Measurements from ENCODE around the gene TRIML1.
"Not testable (repeated sequence)": the region's sequence is repeated elsewhere in the genome, so short reads cannot be mapped to it uniquely, and the experiment has no call there.

TRIML1 gene

DNA sequence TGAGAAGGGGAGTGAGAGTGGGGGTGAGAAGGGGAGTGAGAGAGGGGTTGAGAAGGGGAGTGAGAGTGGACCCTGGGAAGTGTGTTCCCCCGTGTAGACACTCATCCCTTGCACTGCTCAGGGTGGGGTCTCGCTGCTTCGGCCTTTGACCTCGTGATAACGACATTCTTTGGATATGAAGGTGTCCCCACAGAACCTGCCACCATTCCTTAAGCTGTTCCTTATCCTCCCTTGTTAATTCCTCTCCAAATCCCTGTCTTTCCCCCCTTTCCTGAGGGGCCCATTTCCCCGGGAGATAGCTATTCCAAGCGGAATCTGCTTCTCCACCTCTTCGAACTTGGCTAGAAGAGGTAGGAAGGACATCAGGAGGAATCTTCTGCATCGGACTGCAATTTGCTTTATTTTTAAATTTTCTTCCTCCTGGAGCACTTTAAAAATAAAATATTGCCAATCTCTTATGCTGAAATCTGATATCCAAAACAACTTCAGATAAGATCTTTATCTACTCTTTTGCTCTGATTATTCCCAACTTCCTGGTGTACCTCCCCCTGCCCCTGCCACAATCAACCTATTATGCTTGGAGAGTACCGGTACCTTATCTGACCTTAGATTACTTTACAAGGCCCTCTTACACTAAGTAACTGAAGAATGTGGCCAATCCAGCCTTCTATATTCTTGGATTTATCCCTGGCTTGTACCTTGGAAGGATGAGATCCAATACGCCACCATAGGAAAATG, 15.6 kb downstream of the TRIML1 start:
- no peak for DNase-seq

DNA sequence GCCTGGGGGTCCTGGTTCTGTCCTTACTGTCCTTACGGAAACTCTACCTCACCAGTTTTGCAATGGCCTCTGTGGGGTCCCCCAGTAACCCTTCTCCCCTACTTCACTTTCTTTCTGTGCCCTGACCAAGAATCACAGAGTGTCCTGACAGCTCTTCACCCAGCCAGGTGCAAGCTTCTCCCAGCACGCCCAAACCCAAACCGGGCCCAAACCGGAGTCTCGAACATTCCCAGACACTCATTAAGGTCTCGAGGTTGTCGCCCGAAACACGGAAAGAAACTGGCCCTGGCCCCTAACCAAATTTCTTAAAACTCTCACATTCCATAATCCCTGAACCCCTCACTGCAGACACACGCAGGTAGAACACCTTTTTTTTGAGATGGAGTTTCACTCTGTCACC, 19.1 kb downstream of the TRIML1 start:
- no peak for DNase-seq

DNA sequence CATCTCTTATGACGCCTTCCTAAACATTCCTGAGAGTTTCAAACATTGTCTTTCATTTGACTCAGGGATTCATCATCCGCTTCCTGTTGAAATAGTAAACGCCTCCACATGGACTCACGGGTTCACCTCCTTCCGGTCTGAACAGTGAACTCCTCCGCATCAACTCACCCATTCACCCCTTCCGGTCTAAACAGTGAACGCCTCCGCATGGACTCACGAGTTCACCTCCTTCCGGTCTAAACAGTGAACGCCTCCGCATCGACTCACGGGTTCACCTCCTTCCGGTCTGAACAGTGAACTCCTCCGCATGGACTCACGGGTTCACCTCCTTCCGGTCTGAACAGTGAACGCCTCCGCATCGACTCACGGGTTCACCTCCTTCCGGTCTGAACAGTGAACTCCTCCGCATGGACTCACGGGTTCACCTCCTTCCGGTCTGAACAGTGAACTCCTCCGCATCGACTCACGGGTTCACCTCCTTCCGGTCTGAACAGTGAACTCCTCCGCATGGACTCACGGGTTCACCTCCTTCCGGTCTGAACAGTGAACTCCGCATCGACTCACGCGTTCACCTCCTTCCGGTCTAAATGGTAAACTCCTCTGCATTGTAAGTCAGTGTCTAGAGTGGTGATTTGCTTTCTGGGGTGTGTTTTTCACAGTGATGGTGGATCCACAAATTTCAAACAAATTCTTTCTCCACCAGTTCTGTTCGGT, 20.4 kb downstream of the TRIML1 start:
- not testable (repeated sequence) for DNase-seq

DNA sequence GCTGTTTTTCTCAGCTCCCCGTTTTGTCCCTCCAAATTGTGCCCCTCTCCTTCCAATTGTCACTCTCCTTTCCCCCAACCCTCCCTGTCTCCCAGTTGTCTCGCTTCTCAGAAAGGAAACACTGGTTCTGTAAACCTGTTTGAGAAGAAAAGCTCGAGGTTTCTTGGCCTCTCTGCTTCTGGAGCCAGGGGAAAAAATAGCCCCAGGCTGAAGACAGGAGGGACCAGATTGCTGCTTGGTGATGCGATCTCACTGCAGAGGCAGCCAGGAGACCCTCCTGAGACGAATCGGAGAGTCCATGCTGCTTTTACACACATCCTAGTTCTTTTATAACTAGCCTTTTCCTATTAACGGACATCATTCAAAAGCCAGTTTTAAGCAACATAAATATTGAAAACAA, 21.2 kb downstream of the TRIML1 start:
- DNase-seq: no peak

DNA sequence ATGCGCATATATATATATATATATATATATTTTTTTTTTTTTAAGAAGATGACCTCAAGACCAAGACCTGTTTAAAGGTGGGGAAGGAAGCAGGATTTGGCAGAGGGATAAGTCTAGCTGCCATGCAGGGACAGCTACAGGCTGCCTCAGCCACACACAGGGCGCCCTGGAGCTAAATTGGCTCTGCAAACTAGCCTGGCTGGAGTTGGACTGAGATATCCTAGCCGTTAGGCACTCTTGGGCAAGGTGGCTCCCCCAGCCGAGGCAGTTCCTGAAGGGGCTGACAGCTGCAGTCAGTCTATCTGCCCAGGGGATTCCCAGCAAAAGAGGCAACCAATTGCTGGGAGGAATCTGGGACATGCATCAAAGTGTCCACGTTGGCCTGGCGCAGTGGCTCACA, 21.9 kb downstream of the TRIML1 start:
- no peak for DNase-seq

DNA sequence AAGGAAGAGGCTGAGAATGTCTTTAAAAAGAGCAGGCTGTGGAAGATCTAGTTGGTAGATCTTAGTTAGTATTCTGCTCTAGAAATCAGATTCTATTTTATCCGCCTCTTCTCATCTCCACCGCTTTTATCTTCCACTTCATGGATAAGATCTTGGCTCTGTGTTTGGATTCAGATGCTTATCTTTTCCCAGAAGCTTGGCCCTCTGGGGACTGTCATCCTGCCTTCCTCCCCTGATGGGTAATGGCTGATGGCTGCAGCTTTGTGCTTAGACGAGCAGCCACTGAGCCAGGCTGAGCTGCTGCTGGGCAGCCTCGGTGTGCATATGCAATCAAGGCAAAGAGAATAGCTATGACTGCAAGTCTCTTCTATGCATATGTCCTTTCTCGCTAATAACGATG, 23.5 kb downstream of the TRIML1 start:
- no peak for DNase-seq

DNA sequence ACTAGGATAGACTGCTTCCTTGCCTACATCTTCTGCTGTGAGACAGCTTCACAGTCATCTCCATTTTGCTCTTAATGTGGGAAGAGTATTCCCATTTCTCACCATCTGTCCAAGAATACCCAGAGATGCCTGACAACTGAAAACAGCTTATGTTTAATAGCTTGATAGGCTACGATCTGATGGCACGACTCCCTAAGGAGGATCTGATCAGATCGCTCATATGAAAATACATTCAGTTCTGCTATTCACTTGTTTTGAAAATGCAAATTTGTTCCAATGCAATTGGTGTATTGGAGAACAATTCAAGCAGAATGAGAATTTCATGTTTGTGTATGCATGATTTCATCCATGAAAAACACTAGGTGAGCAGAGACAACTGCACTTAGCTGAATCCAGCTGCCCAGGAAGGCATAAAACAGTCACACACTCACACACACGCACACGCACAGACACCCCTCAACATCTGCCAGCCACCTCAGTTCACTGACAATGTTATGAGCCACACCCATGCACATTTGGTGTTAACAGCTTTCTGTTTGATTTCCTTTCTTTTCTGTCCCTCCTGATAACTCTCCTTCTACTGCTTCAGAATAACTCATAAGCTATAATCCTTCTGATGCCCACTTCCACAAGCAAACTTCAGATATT, 29.6 kb downstream of the TRIML1 start:
- no peak for DNase-seq

DNA sequence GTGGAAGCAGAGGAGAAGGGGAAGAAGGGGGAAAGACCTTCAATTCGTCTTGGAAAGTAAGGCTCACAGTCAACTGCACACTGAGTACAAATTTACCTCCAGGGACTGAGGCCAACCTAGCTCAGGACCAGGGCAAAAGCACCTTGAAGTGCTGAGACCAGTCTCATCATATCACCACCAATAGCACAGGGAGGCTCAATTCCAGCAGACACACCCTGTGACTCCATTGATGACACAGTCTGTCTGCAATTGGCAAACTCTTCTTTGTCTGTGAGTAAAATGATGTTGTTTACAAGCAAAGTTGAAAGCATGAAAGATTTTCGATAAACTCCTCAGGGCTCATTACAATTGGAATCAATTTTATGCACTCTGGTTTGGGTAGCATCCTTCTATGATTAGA, 32.3 kb downstream of the TRIML1 start:
- no peak for DNase-seq

DNA sequence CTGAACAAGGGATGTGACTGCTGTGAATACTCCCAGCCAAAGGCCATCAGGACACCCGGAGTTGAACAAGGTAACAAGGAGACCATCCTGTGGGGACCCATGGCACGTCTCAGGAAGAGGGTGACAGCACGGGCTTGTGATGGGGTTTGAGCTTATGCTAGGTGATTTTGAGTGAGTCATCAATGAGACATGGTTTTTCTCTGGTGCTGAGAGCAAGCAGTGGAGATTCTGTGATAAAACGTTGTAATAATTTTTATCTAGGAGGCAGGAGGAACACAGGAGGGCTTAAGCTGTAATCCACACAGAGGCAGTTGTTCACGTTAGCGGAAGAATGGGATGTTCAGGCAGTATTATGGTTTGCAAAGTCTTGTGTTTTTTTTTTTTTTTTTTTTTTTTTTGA, 36.0 kb downstream of the TRIML1 start:
- no peak for DNase-seq

DNA sequence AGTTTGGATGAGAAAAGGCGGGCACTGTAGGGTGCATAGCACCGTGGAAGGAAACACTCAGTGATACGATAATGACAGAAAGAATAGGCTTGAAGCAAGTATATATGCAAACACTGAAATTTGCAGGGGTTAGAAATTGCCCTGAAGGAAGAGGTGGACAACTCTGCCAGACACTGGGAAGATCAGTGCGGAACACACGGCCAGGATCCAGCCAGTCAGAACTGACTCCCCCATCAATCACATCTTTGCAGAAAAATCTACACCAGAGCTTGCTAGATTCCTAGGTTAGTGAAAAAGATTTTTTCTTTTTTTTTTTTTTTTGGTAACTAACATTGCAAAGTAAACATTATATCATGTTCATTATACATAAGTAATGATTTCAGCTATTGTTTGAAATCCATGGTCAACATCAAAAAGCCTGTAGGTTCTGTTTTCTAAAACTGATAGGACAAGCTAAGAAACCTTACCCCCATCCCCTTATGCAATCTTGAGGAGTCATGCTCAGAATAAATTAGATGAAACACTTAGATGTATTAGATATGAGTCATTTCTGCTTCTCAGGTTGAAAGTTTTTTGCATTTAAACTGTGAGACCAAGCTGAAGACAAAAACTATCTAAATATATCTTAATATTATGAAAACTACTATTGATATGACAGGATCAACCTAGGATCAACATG, 38.9 kb downstream of the TRIML1 start:
- DNase-seq: no peak

DNA sequence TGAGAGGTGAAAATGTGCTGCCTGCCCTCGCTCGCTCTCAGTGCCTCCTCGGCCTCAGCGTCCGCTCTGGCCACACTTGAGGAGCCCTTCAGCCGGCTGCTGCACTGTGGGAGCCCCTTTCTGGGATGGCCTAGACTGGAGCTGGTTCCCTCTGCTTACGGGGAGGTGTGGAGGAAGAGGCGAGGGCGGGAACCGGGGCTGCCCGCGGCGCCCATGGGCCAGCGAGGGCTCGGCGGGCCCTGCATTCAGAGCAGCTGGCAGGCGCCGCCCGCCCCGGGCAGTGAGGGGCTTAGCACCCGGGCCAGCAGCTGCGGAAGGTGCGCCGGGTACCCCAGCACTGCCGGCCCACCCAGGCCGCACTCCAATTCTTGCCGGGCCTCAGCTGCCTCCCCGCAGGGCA, 39.6 kb downstream of the TRIML1 start:
- DNase-seq: no peak

DNA sequence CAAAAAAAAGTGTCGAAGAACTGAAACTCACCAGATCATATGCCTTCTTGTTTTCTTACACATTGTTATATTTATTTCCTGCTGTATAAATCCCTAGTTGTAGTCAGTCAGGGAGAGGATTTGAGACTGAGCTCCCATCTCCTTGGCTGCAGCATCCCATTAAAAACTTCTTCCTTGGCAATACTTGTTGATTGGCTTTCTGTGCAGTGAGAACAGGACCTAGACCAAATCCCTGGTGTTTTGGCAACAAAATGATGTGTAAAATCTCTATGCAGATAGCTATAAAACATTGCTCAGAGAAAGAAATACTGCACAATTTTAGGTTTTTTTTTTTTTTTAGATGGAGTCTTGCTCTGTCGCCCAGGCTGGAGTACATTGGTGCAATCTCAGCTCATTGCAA, 47.9 kb downstream of the TRIML1 start:
- no peak for DNase-seq

DNA sequence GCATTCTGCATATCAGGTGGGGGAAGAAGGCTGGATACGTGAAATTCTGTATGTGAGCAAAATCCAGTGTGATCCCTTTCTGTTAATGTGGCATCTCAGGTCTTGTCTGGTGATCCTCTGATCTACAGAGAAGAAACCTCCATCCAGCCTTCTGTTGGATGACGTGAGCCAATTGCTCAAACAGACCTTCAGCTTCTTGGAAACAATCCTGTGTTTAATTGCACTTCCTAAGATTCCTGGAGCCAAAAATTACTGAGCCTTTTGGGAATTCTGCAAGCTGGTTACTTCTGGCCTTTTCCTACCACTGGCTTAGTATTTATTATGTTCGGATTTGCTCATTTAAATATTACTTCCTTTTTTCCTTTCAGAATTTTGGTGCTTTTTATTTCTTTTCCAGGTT, 51.2 kb downstream of the TRIML1 start:
- DNase-seq: no peak

DNA sequence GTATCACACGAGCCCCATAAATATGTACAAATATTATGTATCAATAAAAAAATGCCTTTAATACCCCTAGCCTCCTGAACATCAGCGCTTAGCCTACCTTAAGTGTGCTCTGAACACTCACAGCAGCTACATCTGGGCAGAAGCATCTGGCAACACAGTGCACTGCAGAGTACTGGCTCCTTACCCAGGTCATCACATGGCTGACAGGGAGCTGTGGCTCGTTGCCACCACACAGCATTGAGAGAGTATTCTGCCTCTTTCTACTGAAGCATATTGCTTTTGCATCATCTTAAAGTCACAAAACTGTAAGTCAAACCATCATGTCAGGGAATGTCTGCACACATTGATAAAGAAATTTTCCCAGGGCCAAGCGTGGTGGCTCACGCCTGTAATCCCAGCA, 55.2 kb downstream of the TRIML1 start:
- DNase-seq: no peak

DNA sequence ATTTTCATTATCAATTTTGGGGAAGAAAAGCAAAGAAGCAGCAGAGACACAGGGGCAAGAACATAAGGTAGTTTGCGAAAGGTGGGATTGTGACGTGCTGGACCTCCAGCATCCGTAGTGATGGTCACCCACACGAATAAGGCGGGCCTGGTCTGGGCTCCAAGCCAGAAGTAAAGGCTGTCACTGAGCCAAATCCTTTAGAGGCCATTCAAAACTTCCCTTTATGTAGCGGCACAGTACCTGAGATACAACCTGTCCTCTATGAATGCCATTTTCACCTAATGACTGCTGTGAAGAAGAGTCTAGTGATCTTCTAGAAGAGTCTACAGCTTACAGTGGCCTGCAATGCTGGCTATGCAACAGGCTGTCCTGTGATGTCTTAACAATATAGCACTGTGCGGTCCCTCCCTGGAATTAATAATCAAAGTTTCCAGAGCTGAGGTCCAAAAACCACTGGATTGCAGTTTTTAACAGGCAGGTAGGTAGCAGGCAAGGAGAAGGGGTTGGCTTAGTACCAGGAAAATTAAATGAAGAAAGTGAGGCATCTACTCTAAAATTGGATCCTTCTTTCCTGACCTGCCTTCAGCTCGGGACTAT, 56.2 kb downstream of the TRIML1 start:
- no peak for DNase-seq

DNA sequence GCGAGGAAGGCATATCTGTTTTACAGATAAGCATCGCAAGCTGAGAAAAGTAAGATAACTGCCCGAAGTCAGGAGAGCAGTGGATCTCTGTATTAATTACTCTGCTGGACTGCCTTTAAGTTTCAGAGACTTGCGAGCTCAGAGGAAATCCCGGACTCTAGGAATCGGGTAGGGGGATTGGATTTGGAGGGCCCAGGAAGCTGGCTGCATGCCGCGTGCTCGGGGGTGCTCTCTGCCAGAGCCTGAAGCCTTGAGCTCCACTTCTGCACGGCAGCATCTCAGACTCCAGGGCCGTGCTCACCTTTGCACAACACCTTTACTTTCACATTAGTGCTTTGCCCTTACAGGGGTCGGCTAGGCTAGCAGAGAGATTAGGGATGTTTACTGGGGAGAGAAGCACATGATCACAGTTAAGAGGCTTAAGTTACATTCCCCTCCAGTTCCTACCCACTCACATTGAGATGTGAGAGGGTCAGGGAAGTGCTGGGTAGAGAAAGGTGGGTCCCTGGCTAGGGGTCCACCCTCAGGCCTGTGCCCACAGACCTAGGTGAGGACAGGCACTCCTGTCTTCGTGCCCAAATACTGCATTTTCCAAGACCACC, 57.0 kb downstream of the TRIML1 start:
- DNase-seq: no peak
